NCI-H774 (cell line): ENCODE results near the gene KLHL2.
A peak's percentile ranks its signal among the peaks of the same experiment; 100 is the strongest.
"Not testable (repeated sequence)": the region's sequence is repeated elsewhere in the genome, so short reads cannot be mapped to it uniquely, and the experiment has no call there.

Experiments
- DNase-seq: peaks from one replicate; lab custom pipeline; 2025; lab: John Stamatoyannopoulos, UW

Gene KLHL2

DNA sequence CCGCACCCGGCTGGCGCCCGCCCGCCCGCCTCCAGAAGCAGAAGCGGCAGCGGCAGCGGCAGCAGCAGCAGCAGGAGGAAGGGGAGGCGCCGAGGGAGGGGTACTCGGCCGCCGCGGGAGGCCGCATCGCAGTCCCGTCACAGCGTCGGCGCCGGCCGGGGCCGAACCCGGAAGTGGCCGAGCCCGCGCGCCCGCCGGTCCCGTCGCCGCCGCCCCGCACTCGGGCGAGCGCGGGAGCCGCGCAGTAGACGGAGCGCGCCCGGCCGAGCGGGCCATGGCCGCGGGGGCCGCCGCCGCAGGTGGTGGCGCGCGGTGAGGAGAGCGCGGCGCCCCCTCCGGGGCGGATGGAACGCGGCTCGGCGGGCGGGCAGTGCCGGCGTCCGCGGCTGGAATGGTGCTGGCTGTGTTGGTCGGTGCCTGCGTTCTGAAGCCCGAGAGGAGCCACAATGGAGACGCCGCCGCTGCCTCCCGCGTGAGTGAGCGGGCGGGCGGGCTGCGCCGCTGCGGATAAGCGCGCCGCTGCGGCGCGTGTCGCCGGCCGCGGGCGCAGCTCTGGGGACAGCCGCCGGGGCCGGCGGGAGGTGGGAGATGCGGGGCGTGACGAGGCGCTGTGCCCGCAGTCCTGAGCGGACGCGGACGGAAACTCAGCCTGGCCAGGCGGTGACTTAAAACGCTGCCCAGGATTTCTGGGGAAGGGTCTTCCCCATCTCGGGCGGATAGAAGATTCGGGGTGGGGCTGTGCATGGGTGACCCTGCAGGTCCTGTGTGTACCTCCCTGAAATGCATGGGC, at the start of gene KLHL2:
Gene KLHL2, plus strand, starts transcription at position 131 of the 790 bp plus-strand sequence. Its CDS starts 316 bp downstream, at position 447.
- DNase-seq, result peak; percentile 41

GRCh38 chr4:165158762-165159161, 48.6 kb upstream of the KLHL2 start:
- DNase-seq, result no peak

DNA sequence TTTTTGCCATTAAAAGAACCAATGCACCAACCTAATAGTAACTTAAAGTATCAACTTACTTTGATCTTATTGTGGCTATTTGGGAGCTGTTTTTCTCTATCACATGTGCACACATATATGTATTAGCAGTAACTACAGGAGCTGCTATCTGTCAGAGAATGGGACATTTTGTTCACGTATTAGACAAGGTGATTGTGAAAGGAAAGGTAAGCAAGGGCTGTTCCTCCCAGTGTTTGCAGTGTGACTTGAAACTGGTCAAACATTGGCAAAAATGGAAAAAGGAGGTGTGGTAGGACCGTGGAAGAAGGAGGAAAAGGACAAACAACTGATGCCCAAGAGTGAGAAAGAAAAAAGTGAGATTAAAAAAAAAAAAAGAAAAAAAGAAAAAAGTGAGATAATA, 43.1 kb upstream of the KLHL2 start:
- DNase-seq, result no peak

- DNase-seq, result not testable (repeated sequence)
Measured at GRCh38 chr4:165166872-165167271, 40.5 kb upstream of the KLHL2 start.

DNA sequence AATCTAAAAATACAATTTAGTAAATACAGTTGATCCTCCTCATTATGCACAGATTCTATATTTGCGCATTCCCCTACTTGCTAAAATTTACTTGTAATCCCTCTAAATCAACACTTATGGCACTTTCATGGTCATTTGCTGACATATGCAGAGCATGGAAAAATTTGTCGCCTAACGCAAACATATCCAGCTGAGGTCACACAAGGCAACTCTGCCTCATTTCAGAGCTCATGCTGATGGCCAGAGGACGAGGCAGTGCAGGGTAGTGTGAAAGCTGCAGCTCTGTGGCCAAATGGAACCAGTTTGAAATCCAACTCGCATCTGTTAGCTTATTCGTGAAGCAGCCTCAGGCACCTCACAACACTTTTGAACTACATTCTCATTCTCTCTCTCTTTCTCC, 39.7 kb upstream of the KLHL2 start:
- DNase-seq, result no peak

DNA sequence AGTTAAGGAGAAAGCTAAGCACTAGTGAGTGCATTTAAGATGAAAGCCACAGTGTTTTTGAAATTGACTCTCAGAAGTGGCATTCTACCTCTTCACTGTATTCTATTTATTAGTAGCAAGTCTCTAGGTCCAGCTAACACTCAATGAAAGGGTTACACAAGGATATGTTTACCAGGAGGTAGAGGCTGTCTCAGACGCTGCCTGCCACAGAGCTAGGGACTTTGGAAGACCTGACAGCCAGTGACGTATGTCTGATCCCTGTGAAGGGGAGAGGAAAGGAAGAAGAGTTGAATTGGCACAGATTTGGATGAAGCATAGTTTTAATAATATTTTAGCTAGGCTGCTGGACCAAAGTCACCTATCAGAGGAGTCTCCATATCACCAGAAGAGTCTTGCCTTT, 36.5 kb upstream of the KLHL2 start:
- DNase-seq, result no peak

DNA sequence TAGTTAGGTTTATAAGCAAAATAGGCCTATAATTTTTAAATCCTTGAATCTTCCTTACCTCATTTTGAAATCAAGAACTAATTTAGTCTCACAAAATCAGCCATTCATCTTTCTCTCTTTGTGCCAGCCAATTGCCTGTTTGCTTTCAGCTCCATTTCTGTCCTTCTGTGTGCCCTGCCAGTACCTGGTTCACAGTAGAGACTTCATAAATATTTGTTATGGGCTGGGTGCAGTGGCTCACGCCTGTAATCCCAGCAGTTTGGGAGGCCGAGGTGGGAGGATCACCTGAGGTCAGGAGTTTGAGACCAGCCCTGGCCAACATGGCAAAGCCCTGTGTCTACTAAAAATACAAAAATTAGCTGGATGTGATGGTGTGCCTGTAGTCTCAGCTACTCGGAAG, 31.9 kb upstream of the KLHL2 start:
- DNase-seq, result not testable (repeated sequence)

- no peak for DNase-seq
Measured at GRCh38 chr4:165175879-165176278, 31.5 kb upstream of the KLHL2 start.

- no peak for DNase-seq
Measured at GRCh38 chr4:165177725-165178666, 29.4 kb upstream of the KLHL2 start.

- no peak for DNase-seq
Measured at GRCh38 chr4:165184220-165184619, 23.1 kb upstream of the KLHL2 start.

- not testable (repeated sequence) for DNase-seq
Measured at GRCh38 chr4:165184998-165185397, 22.4 kb upstream of the KLHL2 start.

GRCh38 chr4:165185448-165185847, 21.9 kb upstream of the KLHL2 start:
- no peak for DNase-seq

DNA sequence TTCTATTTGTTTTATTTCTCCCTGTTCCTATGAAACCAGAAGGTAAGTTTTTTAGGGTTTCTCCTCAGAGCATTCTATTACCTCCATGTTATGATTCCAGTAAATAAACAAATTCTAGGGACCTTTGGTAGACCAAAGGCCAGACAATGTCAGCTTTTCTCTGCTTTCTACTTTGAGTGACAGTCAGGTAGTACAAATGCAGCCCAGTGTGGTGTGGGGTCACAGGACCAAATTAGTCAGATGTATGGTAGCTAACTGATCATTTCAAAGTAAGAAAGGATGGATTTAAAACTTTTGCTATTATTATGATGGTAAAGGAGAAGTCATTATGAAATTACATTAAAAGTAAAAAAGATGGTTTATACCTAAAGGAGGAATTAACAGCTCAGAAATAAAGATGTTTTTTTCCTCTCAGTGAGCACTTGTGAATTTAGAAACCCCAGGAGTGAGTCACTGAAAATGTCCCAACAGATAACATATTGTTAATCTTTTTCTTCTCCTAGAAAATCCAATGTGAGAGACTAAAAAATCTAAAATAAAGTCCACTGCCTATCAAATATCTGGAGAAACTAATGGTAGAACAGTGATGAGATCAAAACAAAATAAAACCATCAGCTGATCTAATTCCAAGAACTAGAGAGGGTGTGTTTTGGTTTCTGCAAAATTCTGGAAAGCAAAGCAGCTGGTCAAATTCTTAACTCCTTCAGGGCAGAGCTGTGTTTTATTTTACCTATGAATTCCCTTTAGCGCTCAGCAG, 16.6 kb upstream of the KLHL2 start:
- DNase-seq, result no peak

DNA sequence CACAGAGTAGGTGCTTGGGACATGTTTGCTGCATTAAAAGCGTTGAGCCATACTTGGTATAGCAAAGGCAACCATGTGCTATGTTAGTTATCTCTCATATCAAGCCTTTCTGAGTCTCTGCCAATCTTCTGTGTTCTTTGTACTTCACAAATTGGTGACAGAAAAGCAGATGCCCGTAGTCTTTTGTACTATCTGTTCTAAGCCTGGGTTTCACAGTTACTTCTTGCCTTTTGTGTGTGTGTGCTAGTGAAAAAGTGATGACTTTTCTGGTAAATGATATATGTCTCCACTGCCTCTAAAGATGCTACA, 16.1 kb upstream of the KLHL2 start:
- DNase-seq, result no peak

GRCh38 chr4:165191814-165192499, 15.4 kb upstream of the KLHL2 start:
- DNase-seq, result no peak

DNA sequence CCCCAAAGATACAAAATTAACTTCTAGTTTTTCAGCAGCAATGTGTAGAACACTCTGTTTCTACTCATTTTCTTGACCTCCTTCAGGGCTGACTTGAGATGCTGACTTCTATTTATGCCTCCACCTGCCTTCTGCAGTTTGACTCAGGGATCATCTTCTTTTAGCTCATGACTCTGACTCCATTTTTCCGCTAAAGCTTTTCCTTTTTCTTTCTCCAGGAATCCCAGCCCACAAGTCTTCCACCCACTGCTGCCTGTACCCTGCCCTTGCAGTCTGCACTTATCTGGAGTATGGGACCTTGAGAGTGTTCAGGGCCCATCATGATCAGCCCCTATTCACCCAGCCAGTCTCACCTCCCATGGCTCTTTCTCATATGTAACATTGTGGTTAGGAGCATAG, 14.9 kb upstream of the KLHL2 start:
- DNase-seq, result no peak

- DNase-seq, result no peak
Measured at GRCh38 chr4:165192956-165193355, 14.4 kb upstream of the KLHL2 start.

- no peak for DNase-seq
Measured at GRCh38 chr4:165194368-165194767, 13.0 kb upstream of the KLHL2 start.

DNA sequence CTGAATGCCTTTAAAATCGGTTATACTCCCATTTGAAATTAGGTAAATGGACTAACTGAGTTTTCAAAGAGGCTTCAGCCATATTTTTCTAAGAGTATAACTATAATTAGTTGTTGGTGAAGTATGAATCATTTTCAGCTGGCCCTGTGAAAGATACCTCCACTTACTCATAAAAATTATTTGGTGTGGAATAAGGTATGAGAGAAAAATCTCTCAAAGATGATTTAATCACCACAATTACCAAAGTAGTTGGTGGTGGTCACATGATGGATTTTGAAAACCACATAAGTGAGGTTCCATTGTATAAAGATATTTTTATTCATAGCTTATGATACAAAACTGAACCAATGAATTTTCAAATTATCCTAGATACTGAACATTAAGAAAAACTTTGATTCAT, 9.0 kb upstream of the KLHL2 start:
- no peak for DNase-seq

- no peak for DNase-seq
Measured at GRCh38 chr4:165199286-165199685, 8.1 kb upstream of the KLHL2 start.

- DNase-seq, result no peak
Measured at GRCh38 chr4:165199722-165200121, 7.6 kb upstream of the KLHL2 start.

DNA sequence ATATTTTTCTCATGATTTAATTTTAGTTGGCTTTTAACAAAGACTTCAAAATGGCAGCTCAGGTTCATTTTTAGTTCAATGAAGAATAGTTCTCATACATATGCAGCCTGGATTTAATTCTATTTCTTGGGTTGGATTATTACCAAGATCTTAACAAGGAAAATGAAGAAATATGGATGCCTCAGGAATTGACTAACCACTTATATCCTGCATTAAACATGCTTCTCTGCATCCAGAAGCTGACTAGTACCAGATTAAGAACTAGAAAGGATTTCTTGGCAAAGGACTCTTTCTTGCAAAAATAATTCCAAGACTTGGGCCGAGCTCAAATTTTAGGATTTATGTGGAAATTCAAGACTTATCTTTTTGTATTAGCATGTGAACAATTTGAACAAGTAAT, 5.6 kb upstream of the KLHL2 start:
- DNase-seq, result no peak
